CD4-positive, alpha-beta T cell (primary cell): Measurements from ENCODE around the gene PGC. TPM values are rescaled to one million over a fixed set of nuclear protein-coding genes. Genes with fewer than 3 reads are reported as not detected.

Experiments
- ATAC-seq: fragments of 200-7000 bp; cut with Tn5 transposase; one replicate; pipeline ENCODE4 v1.10.0; 2022; ENCODE audit warnings: mild to moderate bottlenecking; ENCODE audit not compliant: poor library complexity
- CTCF ChIA-PET: fragments of 350-600 bp; sonication (Branson Sonifier 250); formaldehyde crosslinking; loops from one replicate; lab custom pipeline; 2021; ENCODE audit warnings: antibody characterized with exemption, inconsistent platforms; lab: Charles Lee
- POLR2A ChIA-PET: fragments of 350-600 bp; sonication (Branson Sonifier 250); formaldehyde crosslinking; loops from one replicate; lab custom pipeline; 2021; ENCODE audit warnings: antibody characterized with exemption, inconsistent platforms; lab: Charles Lee
- DNase-seq, 14 experiments: peaks; one replicate each; pipeline ENCODE4 v3.0.0-alpha.2; 2013 to 2020; ENCODE audit warnings: mixed read lengths in 2 of 14
- H3K27ac ChIP-seq, 2 donors: one replicate each; pipeline versions ENCODE4 v1.5.1 to v1.7.0; 2013; ENCODE audit warnings: low read length in 2 of 2, low read depth in 1 of 2, mild to moderate bottlenecking in 1 of 2
- H3K27me3 ChIP-seq, 2 experiments: 1 replicate in 1 of 2; 2 replicates in 1 of 2; pipeline versions ENCODE4 v1.6.1 to v1.7.0; 2013; ENCODE audit warnings: low read length in 2 of 2, control low read depth in 1 of 2, mild to moderate bottlenecking in 1 of 2, moderate library complexity in 1 of 2; ENCODE audit not compliant: insufficient read depth in 2 of 2, control insufficient read depth in 1 of 2
- H3K36me3 ChIP-seq: one replicate; pipeline ENCODE4 v1.6.1; 2013; ENCODE audit warnings: low read length, control low read depth; ENCODE audit not compliant: insufficient read depth
- H3K4me1 ChIP-seq: one replicate; pipeline ENCODE4 v1.6.1; 2013; ENCODE audit warnings: low read length, control low read depth; ENCODE audit not compliant: insufficient read depth
- H3K4me3 ChIP-seq: one replicate; pipeline ENCODE4 v1.5.1; 2013; ENCODE audit warnings: mild to moderate bottlenecking, low read length, moderate library complexity
- H3K9me3 ChIP-seq, 2 experiments: 1 replicate in 1 of 2; 2 replicates in 1 of 2; pipeline versions ENCODE4 v1.6.1 to v1.7.0; 2013; ENCODE audit warnings: low read length in 2 of 2, mild to moderate bottlenecking in 2 of 2, control low read depth in 1 of 2, moderate library complexity in 1 of 2; ENCODE audit not compliant: control insufficient read depth in 1 of 2, insufficient read depth in 1 of 2
- H3K27ac Mint-ChIP-seq: one replicate; pipeline ENCODE4 v1.8.0; 2020; ENCODE audit warnings: mixed read lengths
- H3K27me3 Mint-ChIP-seq: one replicate; pipeline ENCODE4 v1.8.0; 2021; ENCODE audit warnings: mixed read lengths
- H3K36me3 Mint-ChIP-seq: one replicate; pipeline ENCODE4 v1.8.0; 2021; ENCODE audit warnings: low read depth, mixed read lengths
- H3K4me1 Mint-ChIP-seq: one replicate; pipeline ENCODE4 v1.8.0; 2021; ENCODE audit warnings: low read depth, mixed read lengths
- H3K4me3 Mint-ChIP-seq: one replicate; pipeline ENCODE4 v1.8.0; 2020; ENCODE audit warnings: mild to moderate bottlenecking, mixed read lengths
- H3K9me3 Mint-ChIP-seq: one replicate; pipeline ENCODE4 v1.8.0; 2020; ENCODE audit warnings: mixed read lengths
- intact Hi-C, 2 experiments: fragments of 100-400 bp; cut with DNase I in 1 of 2; cut with micrococcal nuclease in 1 of 2; formaldehyde crosslinking; loops; one replicate each; pipeline versions ENCODE4 v1.15.1 to v1.9.0; 2023 to 2025; cut with DNase I, micrococcal nuclease
- total RNA-seq, 174 experiments: library from RNA in 2 of 174; stranded (reverse) in 2 of 174; gene quantifications; one replicate each; pipeline ENCODE4 v1.2.3 and lab custom pipeline; 2021 to 2026
- TF ChIP-seq, protein P1 (sequence below): fragments of 200-600 bp; IDR thresholded peaks from one replicate; pipeline ENCODE4 v1.8.0; 2022; ENCODE audit warnings: antibody characterized with exemption, mild to moderate bottlenecking

Gene PGC
- total RNA-seq, 2 experiments from 2014 or later, result not detected

DNA sequence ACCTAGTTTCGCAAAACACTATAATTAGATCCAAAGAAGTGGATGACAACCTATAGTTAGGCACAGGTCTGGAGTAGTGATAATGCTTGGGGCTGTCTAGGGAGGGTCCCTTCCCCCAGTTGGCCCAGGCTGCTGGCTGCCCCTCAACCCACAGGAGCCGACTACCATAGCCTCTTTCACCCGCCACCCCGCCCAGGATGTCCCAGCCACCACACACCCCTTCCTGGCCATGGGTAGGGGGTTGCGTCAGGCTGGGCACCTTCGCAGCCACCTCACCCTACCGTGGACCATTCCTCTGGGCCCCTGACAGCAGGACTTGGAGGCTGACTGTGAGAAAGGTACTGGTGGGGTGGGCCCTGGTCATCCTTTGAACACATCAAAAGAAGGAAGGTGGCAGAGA, 20.3 kb downstream of the PGC start:
- no peak overlapping the region for H3K27ac ChIP-seq
- no peak for ATAC-seq
- peak in 1 of 14 experiments; percentile 35 for DNase-seq

DNA sequence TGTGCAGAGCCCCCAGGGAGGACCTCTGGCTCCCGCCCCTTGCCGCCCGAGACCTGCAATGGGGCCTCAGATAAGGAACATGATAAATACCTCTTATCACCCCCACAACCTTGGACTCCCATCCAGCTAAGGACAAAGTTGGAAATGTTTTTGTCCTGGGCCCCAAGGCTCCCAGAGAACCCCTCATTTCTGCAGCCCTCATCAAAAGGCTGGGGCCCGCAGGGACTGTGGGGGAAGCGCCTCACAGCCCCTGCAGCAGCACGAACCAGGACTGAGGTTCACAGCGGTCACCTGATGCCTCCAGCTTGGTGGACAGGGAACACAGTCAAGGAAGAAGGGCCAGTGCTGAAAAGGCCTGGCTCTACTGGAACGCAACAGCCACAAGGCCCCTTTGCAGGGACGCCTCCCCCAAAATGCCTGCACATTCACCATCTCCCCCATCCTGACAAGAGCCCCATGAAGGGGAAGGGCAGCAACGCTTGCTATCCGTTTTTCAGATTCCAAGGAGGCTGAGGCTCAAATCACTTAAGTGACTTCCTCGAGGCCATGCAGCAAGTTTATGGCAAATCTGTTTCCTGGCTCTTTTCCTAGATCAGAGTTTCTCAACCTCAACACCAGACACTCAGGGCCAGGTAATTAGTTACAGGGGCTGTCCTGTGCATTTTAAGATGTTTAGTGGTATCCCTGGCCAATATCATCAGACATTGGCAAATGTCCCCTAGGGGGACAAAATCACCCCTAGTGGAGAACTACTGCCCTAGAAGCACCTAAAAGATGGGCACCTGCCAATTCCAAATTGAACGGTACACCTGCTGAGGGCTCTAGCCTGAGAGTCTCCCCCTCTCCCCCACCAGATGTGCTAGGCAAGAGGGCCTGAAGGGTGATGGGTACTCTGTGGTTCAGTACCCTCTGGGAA, 22.4 kb downstream of the PGC start:
- ChIA-PET POLR2A (interaction anchor here (1.0 kb wide), 1 partner anchor 9 kb away, joined by 4 read pairs; no protein-coding TSS in a partner anchor), CTCF (no interaction called here)
- no peak overlapping the region for H3K4me3 Mint-ChIP-seq
- peaks cover 15% of the 10 kb centered on the region for H3K4me1 Mint-ChIP-seq
- no peak overlapping the region for H3K27ac Mint-ChIP-seq
- H3K9me3 ChIP-seq, result no peaks in the 10 kb centered on the region
- no peak overlapping the region for H3K27ac ChIP-seq
- H3K27me3 Mint-ChIP-seq, result no peaks in the 10 kb centered on the region
- no peaks in the 10 kb centered on the region for H3K36me3 Mint-ChIP-seq
- H3K36me3 ChIP-seq, result peaks cover 5% of the 10 kb centered on the region
- DNase-seq (no peak), ATAC-seq (no peak)
- no peaks in the 10 kb centered on the region for H3K9me3 Mint-ChIP-seq
- H3K4me1 ChIP-seq, result peaks cover 58% of the 10 kb centered on the region
- no peak overlapping the region for H3K4me3 ChIP-seq
- intact Hi-C loops, result no loop called here
- TF ChIP-seq, protein P1, sequence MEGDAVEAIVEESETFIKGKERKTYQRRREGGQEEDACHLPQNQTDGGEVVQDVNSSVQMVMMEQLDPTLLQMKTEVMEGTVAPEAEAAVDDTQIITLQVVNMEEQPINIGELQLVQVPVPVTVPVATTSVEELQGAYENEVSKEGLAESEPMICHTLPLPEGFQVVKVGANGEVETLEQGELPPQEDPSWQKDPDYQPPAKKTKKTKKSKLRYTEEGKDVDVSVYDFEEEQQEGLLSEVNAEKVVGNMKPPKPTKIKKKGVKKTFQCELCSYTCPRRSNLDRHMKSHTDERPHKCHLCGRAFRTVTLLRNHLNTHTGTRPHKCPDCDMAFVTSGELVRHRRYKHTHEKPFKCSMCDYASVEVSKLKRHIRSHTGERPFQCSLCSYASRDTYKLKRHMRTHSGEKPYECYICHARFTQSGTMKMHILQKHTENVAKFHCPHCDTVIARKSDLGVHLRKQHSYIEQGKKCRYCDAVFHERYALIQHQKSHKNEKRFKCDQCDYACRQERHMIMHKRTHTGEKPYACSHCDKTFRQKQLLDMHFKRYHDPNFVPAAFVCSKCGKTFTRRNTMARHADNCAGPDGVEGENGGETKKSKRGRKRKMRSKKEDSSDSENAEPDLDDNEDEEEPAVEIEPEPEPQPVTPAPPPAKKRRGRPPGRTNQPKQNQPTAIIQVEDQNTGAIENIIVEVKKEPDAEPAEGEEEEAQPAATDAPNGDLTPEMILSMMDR, result no peak
- H3K27me3 ChIP-seq, result no peaks in the 10 kb centered on the region

More for the DNA sequence above, 20.3 kb downstream of the PGC start:
- CTCF ChIA-PET, result no interaction called here
- Mint-ChIP-seq H3K4me3 (peak overlapping the region; percentile 25), H3K36me3 (no peaks in the 10 kb centered on the region), H3K27me3 (no peaks in the 10 kb centered on the region), H3K9me3 (no peaks in the 10 kb centered on the region), H3K4me1 (peaks cover 32% of the 10 kb centered on the region), H3K27ac (no peak overlapping the region)
- Histone ChIP-seq H3K4me1 (peaks cover 78% of the 10 kb centered on the region), H3K9me3 (no peaks in the 10 kb centered on the region), H3K36me3 (peaks cover 5% of the 10 kb centered on the region), H3K27me3 (no peaks in the 10 kb centered on the region), H3K4me3 (peak overlapping the region; percentile 10)
- POLR2A ChIA-PET, result no interaction called here
- intact Hi-C loops, result no loop called here
- TF ChIP-seq, protein P1, result no peak

DNA sequence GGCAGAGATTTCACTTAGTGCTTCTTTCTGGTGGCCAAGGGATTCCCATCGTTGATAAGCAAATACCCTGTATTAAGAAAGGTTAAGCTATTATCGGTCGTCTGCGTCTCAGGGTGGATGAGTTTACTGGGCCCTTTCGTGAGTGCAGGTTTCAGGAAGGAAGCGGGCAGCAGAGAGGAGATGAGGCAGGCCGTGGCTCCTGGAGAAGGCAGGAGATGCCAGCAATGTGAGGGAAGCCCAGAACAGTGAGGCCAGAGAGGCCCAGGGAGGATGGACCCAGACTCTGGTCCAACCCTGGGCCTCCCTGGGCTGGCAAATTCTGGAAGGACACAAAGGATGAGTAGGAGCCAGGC, 23.0 kb downstream of the PGC start:
- Histone ChIP-seq H3K27ac (no peak overlapping the region), H3K4me1 (peaks cover 52% of the 10 kb centered on the region), H3K36me3 (peaks cover 5% of the 10 kb centered on the region), H3K27me3 (no peaks in the 10 kb centered on the region), H3K4me3 (no peak overlapping the region), H3K9me3 (no peaks in the 10 kb centered on the region)
- H3K36me3 Mint-ChIP-seq, result no peaks in the 10 kb centered on the region
- no peak overlapping the region for H3K4me3 Mint-ChIP-seq
- ChIA-PET CTCF (no interaction called here), POLR2A (interaction anchor here (1.0 kb wide), 1 partner anchor 10 kb away, joined by 4 read pairs; no protein-coding TSS in a partner anchor)
- H3K9me3 Mint-ChIP-seq, result no peaks in the 10 kb centered on the region
- ATAC-seq (no peak), DNase-seq (no peak)
- intact Hi-C loops, result no loop called here
- TF ChIP-seq, protein P1, result no peak
- H3K27ac Mint-ChIP-seq, result no peak overlapping the region
- peaks cover 15% of the 10 kb centered on the region for H3K4me1 Mint-ChIP-seq
- no peaks in the 10 kb centered on the region for H3K27me3 Mint-ChIP-seq
